Esophagus squamous epithelium (tissue), 5 donors: ENCODE results near the gene PYY. TPM values are rescaled to one million over a fixed set of nuclear protein-coding genes. Genes with fewer than 3 reads are reported as not detected.

ENCODE experiments used
- DNase-seq: peaks from one replicate; lab custom pipeline; 2025; lab: John Stamatoyannopoulos, UW
- H3K27ac ChIP-seq, 4 donors: fragments of 200-600 bp; sonication (generic); one replicate each; pipeline ENCODE4 v1.5.1; 2016 to 2019; ENCODE audit warnings: mild to moderate bottlenecking in 1 of 4
- H3K27me3 ChIP-seq, 4 donors: fragments of 200-600 bp; sonication (generic); 1 replicate in 3 of 4; 2 replicates in 1 of 4; pipeline versions ENCODE4 v1.5.1 to v1.6.0; 2017 to 2021; ENCODE audit warnings: antibody characterized with exemption in 1 of 4
- H3K36me3 ChIP-seq, 3 donors: fragments of 200-600 bp; sonication (generic); one replicate each; pipeline ENCODE4 v1.5.1; 2016 to 2019
- H3K4me1 ChIP-seq, 3 donors: fragments of 200-600 bp; sonication (generic); one replicate each; pipeline ENCODE4 v1.5.1; 2017 to 2019
- H3K4me3 ChIP-seq, 4 donors: fragments of 200-600 bp; sonication (generic); 1 replicate in 3 of 4; 2 replicates in 1 of 4; pipeline ENCODE4 v1.5.1; 2016 to 2019; ENCODE audit warnings: mild to moderate bottlenecking in 2 of 4, moderate library complexity in 1 of 4
- H3K9me3 ChIP-seq, 3 donors: fragments of 200-600 bp; sonication (generic); one replicate each; pipeline ENCODE4 v1.5.1; 2016 to 2019
- CTCF ChIP-seq, 6 experiments: fragments of 450-650 bp in 4 of 6; fragments of 200-600 bp in 2 of 6; sonication (generic) in 2 of 6; IDR thresholded peaks; one replicate each; pipeline ENCODE4 v1.5.1; 2016 to 2019; ENCODE audit warnings: antibody characterized with exemption in 6 of 6, mild to moderate bottlenecking in 4 of 6, moderate library complexity in 4 of 6
- POLR2A ChIP-seq, 4 donors: fragments of 450-650 bp; IDR thresholded peaks; one replicate each; pipeline ENCODE4 v1.6.1; 2017; ENCODE audit warnings: antibody characterized with exemption in 4 of 4, mild to moderate bottlenecking in 4 of 4, moderate library complexity in 3 of 4
- WGBS, 2 donors: methylation state at CpG; one replicate each; pipeline ENCODE4 v1.1.5; 2018; 5-methylcytosine and 5-hydroxymethylcytosine counted together
- intact Hi-C: fragments of 100-400 bp; cut with DNase I; formaldehyde crosslinking; loops from one replicate; pipeline ENCODE4 v1.15.0; 2022
- total RNA-seq, 4 donors: library from RNA; depleted of rRNA; stranded (reverse); fragments of >200 nt; gene quantifications; one replicate each; pipeline ENCODE4 v1.1.0, GENCODE V29; 2016
- donor health status: DM: yes; HTN: yes; CAD: no.

PYY gene
- total RNA-seq, 4 donors from 2014 or later = not detected

- 57 to 67% methylated on average over 2 of the region's 2 CpGs for WGBS, 2 donors
- H3K9me3 ChIP-seq = no peaks in the 10 kb centered on the region
- intact Hi-C loops = no loop called here
These were observed 39.3 kb downstream of the PYY start for GRCh38 chr17:43914451-43914850.

GRCh38 chr17:43913584-43913983 is 40.2 kb downstream of the PYY start:
- Histone ChIP-seq H3K36me3 (no peaks in the 10 kb centered on the region), H3K4me1 (peaks cover 1 to 14% (median 5%) of the 10 kb centered on the region in 3 donors), H3K27me3 (peaks cover 0 to 30% (median 0%) of the 10 kb centered on the region in 4 donors), H3K27ac (no peak overlapping the region), H3K4me3 (no peak overlapping the region), H3K9me3 (no peaks in the 10 kb centered on the region)
- DNase-seq = no peak
- intact Hi-C loops = no loop called here
- no peak for TF ChIP-seq CTCF (IDR thresholded peaks at IDR 0.05)
- TF ChIP-seq POLR2A (IDR thresholded peaks at IDR 0.05) = no peak
- WGBS, 2 donors = 51 to 63% methylated on average over 4 to 6 of the region's 6 CpGs

More at GRCh38 chr17:43914451-43914850, 39.3 kb downstream of the PYY start:
- no peak for TF ChIP-seq POLR2A (IDR thresholded peaks at IDR 0.05)
- Histone ChIP-seq H3K27ac (no peak overlapping the region), H3K4me1 (peaks cover 0 to 11% (median 5%) of the 10 kb centered on the region in 3 donors), H3K27me3 (peaks cover 0 to 29% (median 0%) of the 10 kb centered on the region in 4 donors), H3K4me3 (no peak overlapping the region), H3K36me3 (no peaks in the 10 kb centered on the region)
- DNase-seq = no peak

GRCh38 chr17:43912635-43913304 is 41.0 kb downstream of the PYY start:
- WGBS, 2 donors = 45 to 60% methylated on average over 4 of the region's 4 CpGs
- intact Hi-C loops = no loop called here
- no peak for DNase-seq
- Histone ChIP-seq H3K27ac (no peak overlapping the region), H3K4me1 (peaks cover 7 to 19% (median 7%) of the 10 kb centered on the region in 3 donors), H3K27me3 (peaks cover 0 to 32% (median 2%) of the 10 kb centered on the region in 4 donors), H3K4me3 (no peak overlapping the region), H3K9me3 (no peaks in the 10 kb centered on the region), H3K36me3 (no peaks in the 10 kb centered on the region)
- TF ChIP-seq CTCF (IDR thresholded peaks at IDR 0.05) (no peak), POLR2A (IDR thresholded peaks at IDR 0.05) (no peak)

GRCh38 chr17:43911904-43912303 is 41.8 kb downstream of the PYY start:
- no peaks in the 10 kb centered on the region for H3K36me3 ChIP-seq
- intact Hi-C loops = no loop called here
- TF ChIP-seq CTCF (IDR thresholded peaks at IDR 0.05) (no peak), POLR2A (IDR thresholded peaks at IDR 0.05) (no peak)
- H3K4me3 ChIP-seq = no peak overlapping the region
- peaks cover 11 to 19% (median 16%) of the 10 kb centered on the region in 3 donors for H3K4me1 ChIP-seq
- H3K9me3 ChIP-seq = no peaks in the 10 kb centered on the region
- no peak overlapping the region for H3K27ac ChIP-seq
- no peak for DNase-seq
- H3K27me3 ChIP-seq = peaks cover 0 to 33% (median 4%) of the 10 kb centered on the region in 4 donors
- WGBS, 2 donors = 46 to 47% methylated on average over 8 of the region's 8 CpGs

GRCh38 chr17:43909537-43910231 is 44.1 kb downstream of the PYY start:
- H3K4me3 ChIP-seq = no peak overlapping the region
- H3K36me3 ChIP-seq = no peaks in the 10 kb centered on the region
- WGBS, 2 donors = 59 to 72% methylated on average over 7 of the region's 7 CpGs
- H3K27me3 ChIP-seq = peaks cover 0 to 55% (median 6%) of the 10 kb centered on the region in 4 donors
- H3K27ac ChIP-seq = no peak overlapping the region
- TF ChIP-seq CTCF (IDR thresholded peaks at IDR 0.05) (no peak), POLR2A (IDR thresholded peaks at IDR 0.05) (no peak)
- H3K9me3 ChIP-seq = no peaks in the 10 kb centered on the region
- H3K4me1 ChIP-seq = peaks cover 23 to 36% (median 32%) of the 10 kb centered on the region in 3 donors
- DNase-seq = no peak
- intact Hi-C loops = no loop called here
